HCT116 (cell line): ENCODE measurements around the gene POC1B. TPM values are rescaled to one million over a fixed set of nuclear protein-coding genes. Genes with fewer than 3 reads are reported as not detected.

Experiments
- ATAC-seq: fragments of 200-7000 bp; cut with Tn5 transposase; 2 replicates; pipeline ENCODE4 v1.9.1; 2020; ENCODE audit warnings: mild to moderate bottlenecking, moderate library complexity
- BruUV-seq: library from RNA; stranded (reverse); fragments of 400-500 nt; replicated peaks from 2 replicates; lab custom pipeline; 2021; lab: Mats Ljungman, UMichigan
- CTCF ChIA-PET: fragments of 300-600 bp; sonication (Branson Sonifier 250); formaldehyde crosslinking; loops from one replicate; lab custom pipeline; 2021; ENCODE audit warnings: antibody characterized with exemption; lab: Charles Lee
- POLR2A ChIA-PET: fragments of 300-600, 350-600 bp; sonication (Branson Sonifier 250); formaldehyde crosslinking; loops from one replicate; lab custom pipeline; 2021; ENCODE audit warnings: antibody characterized with exemption; lab: Charles Lee
- RAD21 ChIA-PET, 2 experiments: fragments of 300-600 bp; sonication (Branson Sonifier 250); formaldehyde crosslinking; loops; one replicate each; lab custom pipeline; 2023; ENCODE audit warnings: low total read pairs in 2 of 2; ENCODE audit not compliant: uncharacterized antibody in 2 of 2, unreplicated experiment in 2 of 2, low non-redundant PET in 1 of 2; lab: Charles Lee
- DNase-seq: peaks from one replicate; pipeline ENCODE4 v3.0.0-alpha.2; 2010; ENCODE audit warnings: low read depth, low spot score
- H2AFZ ChIP-seq: fragments of 200-600 bp; shearing (Covaris generic), sonication (generic); 2 replicates; pipeline ENCODE4 v1.6.1; 2017; ENCODE audit warnings: low read depth, mixed run types, mixed read lengths, antibody characterized with exemption, low read length; ENCODE audit not compliant: poor library complexity, severe bottlenecking
- H3K27ac ChIP-seq: 2 replicates; pipeline ENCODE4 v1.5.1; 2012; ENCODE audit warnings: low read depth, low read length
- H3K27me3 ChIP-seq: fragments of 200-600 bp; sonication (generic); 2 replicates; pipeline ENCODE4 v1.6.1; 2016; ENCODE audit warnings: mixed run types, low read length, mixed read lengths; ENCODE audit not compliant: insufficient read depth
- H3K36me3 ChIP-seq, 2 experiments: fragments of 200-500 bp in 1 of 2; fragments of 200-600 bp in 1 of 2; sonication (Bioruptor generic) in 1 of 2; sonication (generic) in 1 of 2; 2 replicates each; pipeline versions ENCODE4 v1.5.1 to v1.6.1; 2014 to 2016; ENCODE audit warnings: low read length in 2 of 2, inconsistent platforms in 1 of 2, mixed read lengths in 1 of 2, mixed run types in 1 of 2; ENCODE audit not compliant: insufficient read depth in 2 of 2, control insufficient read depth in 1 of 2
- H3K4me1 ChIP-seq, 2 experiments: fragments of 200-600 bp in 1 of 2; sonication (generic) in 1 of 2; 2 replicates each; pipeline versions ENCODE4 v1.5.1 to v1.6.1; 2012 to 2017; ENCODE audit warnings: low read length in 2 of 2, inconsistent platforms in 1 of 2, mild to moderate bottlenecking in 1 of 2, mixed read lengths in 1 of 2, mixed run types in 1 of 2, moderate library complexity in 1 of 2; ENCODE audit not compliant: insufficient read depth in 2 of 2, control insufficient read depth in 1 of 2
- H3K4me2 ChIP-seq: fragments of 200-600 bp; sonication (generic); 2 replicates; pipeline ENCODE4 v1.6.1; 2017; ENCODE audit warnings: mixed run types, low read length, mixed read lengths
- H3K4me3 ChIP-seq, 2 experiments: fragments of 200-600 bp in 1 of 2; sonication (generic) in 1 of 2; replicated peaks in 1 of 2; 2 replicates each; pipeline ENCODE4 v1.5.1; 2011 to 2016; ENCODE audit warnings: low read length in 2 of 2, control low read depth in 1 of 2, low read depth in 1 of 2, mild to moderate bottlenecking in 1 of 2, mixed read lengths in 1 of 2, mixed run types in 1 of 2
- H3K79me2 ChIP-seq: fragments of 200-600 bp; sonication (generic); 2 replicates; pipeline ENCODE4 v1.6.1; 2017; ENCODE audit warnings: mild to moderate bottlenecking, mixed run types, low read length, moderate library complexity, mixed read lengths; ENCODE audit not compliant: insufficient read depth
- H3K9ac ChIP-seq: fragments of 200-600 bp; sonication (generic); 2 replicates; pipeline ENCODE4 v1.6.1; 2016; ENCODE audit warnings: low read length, mixed read lengths
- H3K9me2 ChIP-seq: fragments of 200-600 bp; sonication (generic), shearing (Covaris generic); 2 replicates; pipeline ENCODE4 v1.6.1; 2017; ENCODE audit warnings: mixed run types, mild to moderate bottlenecking, moderate library complexity; ENCODE audit not compliant: insufficient read depth
- H3K9me3 ChIP-seq, 2 experiments: fragments of 200-500 bp in 1 of 2; fragments of 200-600 bp in 1 of 2; sonication (Bioruptor generic) in 1 of 2; sonication (generic) in 1 of 2; 2 replicates each; pipeline ENCODE4 v1.6.1; 2014 to 2017; ENCODE audit warnings: low read length in 2 of 2, mixed read lengths in 2 of 2, inconsistent platforms in 1 of 2, low read depth in 1 of 2, mild to moderate bottlenecking in 1 of 2, mixed run types in 1 of 2, moderate library complexity in 1 of 2; ENCODE audit not compliant: control insufficient read depth in 1 of 2, insufficient read depth in 1 of 2
- H4K20me1 ChIP-seq: fragments of 200-600 bp; sonication (generic), shearing (Covaris generic); 2 replicates; pipeline ENCODE4 v1.6.1; 2017; ENCODE audit warnings: mixed run types, mild to moderate bottlenecking, moderate library complexity; ENCODE audit not compliant: insufficient read depth
- CBX3 ChIP-seq: IDR thresholded peaks from 2 replicates; pipeline ENCODE4 v1.6.1; 2012; ENCODE audit warnings: low read depth
- EZH2 ChIP-seq: fragments of 200-600 bp; sonication (generic); IDR thresholded peaks from 2 replicates; pipeline ENCODE4 v1.6.1; 2017; ENCODE audit warnings: antibody characterized with exemption, mixed run types
- JUND ChIP-seq: IDR thresholded peaks from 2 replicates; pipeline ENCODE4 v1.6.1; 2012
- POLR2A ChIP-seq: IDR thresholded peaks from 2 replicates; pipeline ENCODE4 v1.7.0; 2011; ENCODE audit warnings: borderline replicate concordance; ENCODE audit not compliant: insufficient read depth, insufficient read length; ENCODE audit errors: extremely low read depth
- POLR2AphosphoS5 ChIP-seq: IDR thresholded peaks from 2 replicates; pipeline ENCODE4 v1.6.1; 2011; ENCODE audit warnings: mild to moderate bottlenecking, low read depth, low read length, moderate library complexity
- RAD21 ChIP-seq: IDR thresholded peaks from 2 replicates; pipeline ENCODE4 v1.6.1; 2012; ENCODE audit warnings: low read depth, mild to moderate bottlenecking
- SIN3A ChIP-seq: IDR thresholded peaks from 2 replicates; pipeline ENCODE4 v1.6.1; 2012; ENCODE audit warnings: low read depth
- SP1 ChIP-seq: IDR thresholded peaks from 2 replicates; pipeline ENCODE4 v1.6.1; 2012; ENCODE audit warnings: low read depth
- TCF7L2 ChIP-seq: IDR thresholded peaks from 2 replicates; pipeline ENCODE4 v1.7.0; 2011; ENCODE audit warnings: borderline replicate concordance, inconsistent platforms; ENCODE audit not compliant: insufficient read depth, insufficient read length; ENCODE audit errors: extremely low read depth
- YY1 ChIP-seq: IDR thresholded peaks from 2 replicates; pipeline ENCODE4 v1.6.1; 2011; ENCODE audit warnings: low read length, low read depth, moderate library complexity, mild to moderate bottlenecking; ENCODE audit not compliant: insufficient replicate concordance; ENCODE audit errors: extremely low read depth
- ZBTB33 ChIP-seq: IDR thresholded peaks from 2 replicates; pipeline ENCODE4 v1.6.1; 2011; ENCODE audit warnings: mild to moderate bottlenecking, low read length, moderate library complexity; ENCODE audit not compliant: insufficient replicate concordance; ENCODE audit errors: extremely low read depth
- intact Hi-C: fragments of 100-400 bp; cut with micrococcal nuclease; formaldehyde crosslinking; loops from 2 replicates; pipeline ENCODE4 v1.10.0; 2022
- total RNA-seq: library from RNA; stranded (reverse); gene quantifications from one replicate; pipeline ENCODE4 v1.2.1, GENCODE V29; 2021; ENCODE audit not compliant: unreplicated experiment

The POC1B gene
- total RNA-seq, 1 experiment from 2014 or later: 14.3 TPM

GRCh38 chr12:89424389-89424788 lies 101.5 kb downstream of the POC1B start:
- Histone ChIP-seq H3K36me3 (no peaks in the 10 kb centered on the region), H3K9me3 (no peaks in the 10 kb centered on the region), H3K9ac (no peak overlapping the region), H3K9me2 (peaks cover 3% of the 10 kb centered on the region; the same call in 1 of the 2 replicates), H3K4me3 (no peak overlapping the region), H3K4me1 (no peaks in the 10 kb centered on the region), H3K27ac (no peak overlapping the region), H3K79me2 (no peaks in the 10 kb centered on the region), H3K4me2 (no peak overlapping the region), H2AFZ (no peak overlapping the region), H3K27me3 (no peaks in the 10 kb centered on the region), H4K20me1 (no peaks in the 10 kb centered on the region)
- TF ChIP-seq TCF7L2 (no peak), POLR2AphosphoS5 (no peak), EZH2 (no peak), POLR2A (no peak), SIN3A (no peak), ZBTB33 (no peak), RAD21 (no peak), CBX3 (no peak), SP1 (no peak), YY1 (no peak), JUND (no peak)
- BruUV-seq: no TSS peak
- ATAC-seq (no peak), DNase-seq (no peak)
- intact Hi-C loops: no loop called here
- ChIA-PET POLR2A (no interaction called here), CTCF (no interaction called here), RAD21 (no interaction called here)
